GM12892 (cell line): Measurements from ENCODE around the gene SLC34A2.

Source experiments
- DNase-seq: peaks from one replicate; pipeline ENCODE4 v3.0.0; 2011; ENCODE audit not compliant: insufficient read length
- FAIRE-seq: peaks from 2 replicates; lab custom pipeline; 2011; peaks lifted over from hg19 to GRCh38; lab: Jason Lieb, UNC
- POLR2A ChIP-seq: IDR thresholded peaks from 2 replicates; pipeline ENCODE4 v1.6.1; 2011; ENCODE audit warnings: low read depth, low read length, control low read depth
- POLR2AphosphoS5 ChIP-seq: IDR thresholded peaks from 2 replicates; pipeline ENCODE4 v1.6.1; 2011; ENCODE audit warnings: low read depth, low read length, control low read depth
- TAF1 ChIP-seq: IDR thresholded peaks from 2 replicates; pipeline ENCODE4 v1.6.1; 2011; ENCODE audit warnings: low read depth, mild to moderate bottlenecking, control low read depth, low read length, borderline replicate concordance

SLC34A2 gene

DNA sequence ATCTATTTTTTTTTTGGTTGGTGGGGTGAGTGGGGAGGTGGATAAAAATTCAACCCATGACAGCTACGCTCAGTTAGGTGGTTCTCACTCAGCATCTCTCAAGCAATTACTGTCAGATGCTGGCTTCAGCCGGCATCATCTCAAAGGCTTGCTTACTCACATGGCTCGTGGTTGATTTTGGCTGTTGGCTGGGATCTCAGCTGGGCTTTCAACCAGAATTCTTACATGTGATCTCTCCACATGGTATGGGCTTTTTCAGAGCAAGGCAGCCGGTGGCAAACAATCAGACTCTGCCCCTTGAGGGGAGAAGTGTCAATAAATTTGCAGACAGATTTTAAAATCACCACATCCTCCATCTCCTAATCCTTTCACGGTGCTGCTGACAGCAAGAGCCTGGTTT, 47.2 kb downstream of the SLC34A2 start:
- DNase-seq: no peak
- no peak for TF ChIP-seq POLR2AphosphoS5
- no peak for TF ChIP-seq TAF1
- no peak for TF ChIP-seq POLR2A
- no peak for FAIRE-seq

DNA sequence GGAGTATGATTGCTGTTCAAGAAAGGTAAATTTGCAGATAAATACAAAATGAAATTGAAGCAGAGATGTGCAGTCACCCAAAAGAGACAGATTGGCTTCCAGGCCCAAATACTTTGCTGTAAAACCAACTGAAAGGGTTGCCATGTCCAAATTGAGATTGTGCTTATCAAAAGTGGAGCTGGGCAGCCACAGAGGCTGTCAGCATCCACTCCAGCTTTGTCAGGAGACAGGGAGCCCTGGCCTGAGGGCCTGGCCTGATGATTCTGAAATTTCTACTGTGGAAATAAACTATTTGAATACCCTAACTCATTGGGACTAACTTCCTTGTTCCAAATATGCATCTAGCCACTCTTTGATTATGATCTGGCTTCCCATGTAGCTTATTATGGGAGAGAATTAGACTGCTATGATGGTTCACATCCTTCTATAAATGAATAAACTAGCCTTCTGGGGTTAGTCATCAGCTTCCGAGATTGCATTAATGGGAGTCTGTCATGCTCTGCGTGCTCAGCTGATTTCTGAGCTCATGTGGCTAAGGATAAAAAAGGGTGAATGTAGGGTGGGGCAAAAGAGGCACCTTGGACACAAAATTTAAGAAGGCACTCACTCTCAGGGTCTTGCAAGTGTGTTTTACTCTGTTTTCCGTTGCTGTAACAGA, 48.2 kb downstream of the SLC34A2 start:
- FAIRE-seq: no peak
- no peak for DNase-seq

DNA sequence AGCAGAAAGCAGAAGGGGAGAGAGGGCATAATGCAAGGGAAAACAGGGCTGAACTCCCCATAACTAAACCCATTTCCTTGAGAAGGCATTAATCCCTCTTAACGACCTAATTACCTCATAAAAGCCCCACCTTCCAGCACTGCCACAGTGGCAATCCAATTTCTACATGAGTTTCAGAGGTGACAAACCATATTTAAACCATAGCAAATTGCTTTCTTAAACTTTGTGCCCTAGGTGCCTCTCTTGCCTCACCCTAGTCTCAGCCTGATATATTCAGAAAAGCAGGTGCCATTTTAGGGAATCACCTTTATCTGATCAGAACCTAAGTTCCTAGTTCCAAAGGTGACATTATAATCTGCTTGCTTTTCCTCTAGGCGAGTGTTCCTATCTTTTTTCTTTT, 48.9 kb downstream of the SLC34A2 start:
- DNase-seq (no peak), FAIRE-seq (no peak)
- TF ChIP-seq TAF1: no peak
- no peak for TF ChIP-seq POLR2AphosphoS5
- TF ChIP-seq POLR2A: no peak

More for the DNA sequence above, 48.2 kb downstream of the SLC34A2 start:
- no peak for TF ChIP-seq POLR2AphosphoS5
- no peak for TF ChIP-seq TAF1
- no peak for TF ChIP-seq POLR2A

DNA sequence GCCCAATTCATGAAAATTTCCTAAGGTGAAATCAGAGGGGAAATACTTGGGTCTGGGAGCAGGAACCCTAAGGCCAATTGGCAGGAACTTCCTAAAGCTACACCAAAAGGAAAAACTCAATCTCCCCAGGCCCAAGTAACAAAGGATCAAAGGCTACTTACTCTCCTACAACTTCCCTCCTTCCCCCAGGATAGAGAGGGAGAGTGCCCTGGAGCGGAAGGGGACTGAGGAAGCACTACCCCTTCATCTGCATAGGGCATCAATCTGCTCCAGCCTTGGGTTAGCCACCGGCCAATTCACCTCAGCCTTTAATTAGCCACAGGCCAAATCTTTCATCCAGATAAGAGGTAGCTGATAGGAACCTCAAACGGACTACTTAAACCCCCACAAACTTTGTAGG, 55.0 kb downstream of the SLC34A2 start:
- FAIRE-seq (no peak), DNase-seq (no peak)
- TF ChIP-seq POLR2A (no peak), TAF1 (no peak), POLR2AphosphoS5 (no peak)

DNA sequence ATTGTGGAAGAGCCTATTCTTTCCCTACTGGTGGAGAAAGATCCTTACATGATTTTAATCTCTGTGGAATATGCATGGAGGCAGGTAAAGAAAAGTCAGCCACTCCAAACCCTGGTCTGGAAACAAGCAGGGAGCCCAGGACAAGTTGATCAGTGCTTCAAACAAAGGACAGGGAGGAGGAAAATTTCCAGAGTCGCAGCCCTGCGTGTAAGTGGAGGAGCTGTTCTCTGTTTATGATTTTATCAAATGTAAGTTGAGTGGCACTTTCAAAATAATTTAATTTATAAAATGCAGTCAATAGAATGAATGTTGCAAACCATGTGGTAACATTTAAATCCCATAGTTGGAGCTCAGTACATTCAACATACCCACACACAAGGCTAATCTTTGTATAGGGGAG, 57.0 kb downstream of the SLC34A2 start:
- DNase-seq: no peak
- no peak for FAIRE-seq
- TF ChIP-seq POLR2A (no peak), TAF1 (no peak), POLR2AphosphoS5 (no peak)

DNA sequence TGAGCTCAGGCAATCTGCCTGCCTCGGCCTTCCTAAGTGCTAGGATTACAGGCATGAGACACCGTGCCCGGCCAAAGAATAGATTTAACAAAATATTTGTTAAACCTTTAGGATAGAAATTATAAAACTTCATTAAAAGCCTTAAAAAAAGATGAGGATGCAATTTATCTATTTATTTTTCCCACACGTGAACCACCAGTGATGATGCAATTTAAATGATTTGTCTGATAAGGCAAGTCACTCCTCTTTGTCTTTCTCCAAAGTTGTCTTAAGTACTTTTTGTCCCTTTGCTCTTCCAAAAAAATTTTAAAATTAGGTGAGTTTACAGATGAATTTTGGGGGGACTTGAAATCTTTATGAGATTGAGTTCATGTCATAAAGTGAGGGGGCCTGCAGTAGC, 58.2 kb downstream of the SLC34A2 start:
- DNase-seq (no peak), FAIRE-seq (no peak)
- TF ChIP-seq TAF1 (no peak), POLR2A (no peak), POLR2AphosphoS5 (no peak)

- no peak for TF ChIP-seq TAF1
- no peak for TF ChIP-seq POLR2AphosphoS5
- TF ChIP-seq POLR2A: no peak
- FAIRE-seq: no peak
- DNase-seq: no peak
These were observed 67.3 kb downstream of the SLC34A2 start for GRCh38 chr4:25722964-25723363.

- no peak for TF ChIP-seq POLR2AphosphoS5
- no peak for TF ChIP-seq TAF1
- no peak for TF ChIP-seq POLR2A
- FAIRE-seq (no peak), DNase-seq (no peak)
These were observed 67.8 kb downstream of the SLC34A2 start for GRCh38 chr4:25723409-25723808.

DNA sequence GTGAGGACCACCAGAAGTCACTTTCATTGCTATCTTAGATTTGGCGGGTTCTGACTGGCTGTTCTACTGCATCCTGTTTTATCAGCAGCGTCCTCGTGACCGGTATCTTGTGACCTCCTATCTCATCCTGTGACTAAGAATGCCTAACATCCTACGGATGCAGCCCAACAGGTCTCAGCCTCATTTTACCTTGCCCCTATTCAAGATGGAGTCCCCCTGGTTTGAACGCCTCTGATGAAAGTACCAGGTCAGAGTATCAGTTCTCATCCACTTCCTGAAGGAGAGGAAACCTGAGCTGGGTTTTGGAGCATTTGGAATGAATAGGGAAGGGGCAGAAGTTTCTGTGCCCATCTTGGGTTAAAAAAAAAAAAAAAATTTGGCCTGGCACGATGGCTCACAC, 70.2 kb downstream of the SLC34A2 start:
- FAIRE-seq (no peak), DNase-seq (no peak)
- no peak for TF ChIP-seq POLR2A
- no peak for TF ChIP-seq TAF1
- TF ChIP-seq POLR2AphosphoS5: no peak

- no peak for DNase-seq
- no peak for FAIRE-seq
- TF ChIP-seq TAF1 (no peak), POLR2A (no peak), POLR2AphosphoS5 (no peak)
These were observed 72.3 kb downstream of the SLC34A2 start for GRCh38 chr4:25727711-25728493.
